Peyer's patch (tissue), 4 donors: ENCODE results near the gene C17orf67. TPM values are rescaled to one million over a fixed set of nuclear protein-coding genes. Genes with fewer than 3 reads are reported as not detected.

ENCODE experiments used
- DNase-seq, 3 donors: peaks; one replicate each; pipeline ENCODE4 v3.0.0-alpha.2; 2017 to 2019
- H3K27ac ChIP-seq, 4 donors: fragments of 200-600 bp; sonication (generic); one replicate each; pipeline ENCODE4 v1.5.1; 2016 to 2019
- H3K27me3 ChIP-seq, 2 donors: fragments of 200-600 bp; sonication (generic); one replicate each; pipeline ENCODE4 v1.5.1; 2019
- H3K36me3 ChIP-seq, 3 donors: fragments of 200-600 bp; sonication (generic); one replicate each; pipeline ENCODE4 v1.5.1; 2016 to 2019
- H3K4me1 ChIP-seq, 4 donors: fragments of 200-600 bp; sonication (generic); one replicate each; pipeline ENCODE4 v1.5.1; 2016 to 2019
- H3K4me3 ChIP-seq, 4 donors: fragments of 200-600 bp; sonication (generic); 1 replicate in 3 of 4; 2 replicates in 1 of 4; pipeline ENCODE4 v1.5.1; 2016 to 2019; ENCODE audit warnings: mild to moderate bottlenecking in 1 of 4
- H3K9me3 ChIP-seq, 4 donors: fragments of 200-600 bp; sonication (generic); one replicate each; pipeline ENCODE4 v1.5.1; 2016 to 2019; ENCODE audit warnings: mild to moderate bottlenecking in 1 of 4
- CTCF ChIP-seq, 6 experiments: fragments of 450-650 bp in 4 of 6; fragments of 200-600 bp in 2 of 6; sonication (generic) in 1 of 6; IDR thresholded peaks; one replicate each; pipeline ENCODE4 v1.5.1; 2017 to 2019; ENCODE audit warnings: antibody characterized with exemption in 6 of 6, mild to moderate bottlenecking in 3 of 6, moderate library complexity in 1 of 6
- POLR2A ChIP-seq, 2 donors: fragments of 450-650 bp; IDR thresholded peaks; one replicate each; pipeline ENCODE4 v1.5.1; 2017; ENCODE audit warnings: antibody characterized with exemption in 2 of 2, mild to moderate bottlenecking in 2 of 2, moderate library complexity in 2 of 2
- total RNA-seq, 4 donors: library from RNA; depleted of rRNA; stranded (reverse); fragments of >200 nt; gene quantifications; one replicate each; pipeline ENCODE4 v1.1.0, GENCODE V29; 2016

The C17orf67 gene
- total RNA-seq, 4 donors from 2014 or later, result 1.7 to 10.7 TPM; not detected in 2

DNA sequence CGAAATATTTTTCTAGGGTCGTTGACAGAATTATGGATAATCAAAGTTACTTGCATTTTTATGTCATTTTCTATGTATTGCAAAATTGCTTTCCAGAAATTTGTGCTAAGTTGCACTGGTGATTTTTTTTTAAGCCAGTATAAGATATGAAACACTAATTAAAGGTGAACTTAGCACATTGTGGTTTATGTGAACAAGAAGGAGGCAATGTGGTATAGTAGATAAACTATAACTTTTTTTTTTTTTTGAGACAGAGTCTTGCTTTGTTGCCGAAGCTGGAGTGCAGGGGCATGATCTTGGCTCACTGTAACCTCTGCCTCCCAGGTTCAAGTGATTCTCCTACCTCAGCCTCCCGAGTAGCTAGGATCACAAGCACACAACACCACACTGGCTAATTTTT is 13.4 kb upstream of the C17orf67 start:
- H3K36me3 ChIP-seq, result peaks cover 0 to 19% (median 0%) of the 10 kb centered on the region in 3 donors
- TF ChIP-seq CTCF (IDR thresholded peaks at IDR 0.05) (no peak), POLR2A (IDR thresholded peaks at IDR 0.05) (no peak)
- no peaks in the 10 kb centered on the region for H3K9me3 ChIP-seq
- H3K27me3 ChIP-seq, result no peaks in the 10 kb centered on the region
- no peak overlapping the region for H3K4me3 ChIP-seq
- no peak overlapping the region for H3K27ac ChIP-seq
- DNase-seq, result no peak
- no peaks in the 10 kb centered on the region for H3K4me1 ChIP-seq

DNA sequence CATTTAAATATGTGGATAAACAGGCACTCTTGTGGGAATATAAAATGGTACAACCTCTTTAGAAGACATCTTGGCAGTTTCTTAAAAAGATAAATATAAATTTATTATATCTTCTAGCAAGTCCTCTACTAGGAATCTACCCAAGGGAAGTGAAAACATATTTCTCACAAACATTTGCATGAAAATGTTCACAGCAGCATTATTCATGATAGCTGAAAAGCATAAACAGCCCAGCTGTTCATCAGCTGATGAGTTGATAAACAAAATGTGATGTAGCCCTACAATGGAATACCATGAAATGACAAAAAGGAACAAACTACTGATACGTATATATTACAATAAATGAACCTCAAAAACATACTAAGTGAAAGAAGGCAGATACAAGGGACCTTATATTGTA is 12.2 kb upstream of the C17orf67 start:
- no peak for DNase-seq
- H3K27me3 ChIP-seq, result no peaks in the 10 kb centered on the region
- H3K4me1 ChIP-seq, result no peaks in the 10 kb centered on the region
- H3K36me3 ChIP-seq, result peaks cover 0 to 17% (median 0%) of the 10 kb centered on the region in 3 donors
- H3K9me3 ChIP-seq, result no peaks in the 10 kb centered on the region
- TF ChIP-seq POLR2A (IDR thresholded peaks at IDR 0.05) (no peak), CTCF (IDR thresholded peaks at IDR 0.05) (no peak)
- H3K27ac ChIP-seq, result no peak overlapping the region
- H3K4me3 ChIP-seq, result no peak overlapping the region

DNA sequence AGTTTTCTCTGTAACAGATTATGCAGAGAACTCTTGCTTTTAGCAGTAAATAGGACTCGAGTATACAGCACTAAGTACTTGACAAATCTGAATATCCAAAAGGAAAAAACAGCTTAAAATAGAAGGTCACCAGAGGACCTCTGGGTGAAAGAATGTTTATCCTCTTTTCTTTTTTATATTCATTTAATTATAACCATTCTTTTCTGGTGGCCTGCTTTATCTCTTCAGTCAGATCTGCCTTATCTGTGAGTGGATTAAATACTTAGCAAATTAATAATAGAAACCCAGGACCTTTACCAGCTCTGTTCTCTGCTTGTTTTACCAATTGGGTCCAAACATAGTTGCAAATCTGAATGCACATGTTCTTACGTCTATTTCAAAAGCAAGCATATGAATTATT is 8.9 kb upstream of the C17orf67 start:
- Histone ChIP-seq H3K4me3 (no peak overlapping the region), H3K27me3 (no peaks in the 10 kb centered on the region), H3K27ac (no peak overlapping the region), H3K9me3 (no peaks in the 10 kb centered on the region), H3K4me1 (no peaks in the 10 kb centered on the region), H3K36me3 (no peaks in the 10 kb centered on the region)
- TF ChIP-seq POLR2A (IDR thresholded peaks at IDR 0.05) (no peak), CTCF (IDR thresholded peaks at IDR 0.05) (no peak)
- no peak for DNase-seq

DNA sequence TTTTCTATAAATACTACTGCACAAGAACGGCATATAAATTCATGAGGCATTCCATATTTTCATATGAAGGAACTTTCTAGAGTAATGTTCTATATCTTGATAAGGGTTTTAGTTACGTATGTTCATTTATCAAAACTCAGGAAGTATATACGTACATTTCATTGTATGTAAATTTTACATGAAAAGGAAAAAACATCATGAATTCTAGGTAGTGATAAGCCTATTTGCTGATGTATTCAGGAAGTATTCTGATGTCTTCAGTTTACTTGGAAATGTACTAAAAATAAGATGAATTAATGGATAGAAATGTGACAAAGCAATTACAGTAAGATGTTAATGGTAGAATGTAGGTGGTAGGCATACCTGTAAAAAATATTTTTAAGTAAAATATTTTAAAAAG is 5.0 kb upstream of the C17orf67 start:
- Histone ChIP-seq H3K36me3 (no peaks in the 10 kb centered on the region), H3K9me3 (no peaks in the 10 kb centered on the region), H3K27me3 (no peaks in the 10 kb centered on the region), H3K27ac (no peak overlapping the region), H3K4me3 (no peak overlapping the region), H3K4me1 (peaks cover 0 to 14% (median 0%) of the 10 kb centered on the region in 4 donors)
- no peak for DNase-seq
- no peak for TF ChIP-seq CTCF (IDR thresholded peaks at IDR 0.05)
- no peak for TF ChIP-seq POLR2A (IDR thresholded peaks at IDR 0.05)

GRCh38 chr17:56835264-56835585 is 1.5 kb upstream of the C17orf67 start:
- no peaks in the 10 kb centered on the region for H3K36me3 ChIP-seq
- H3K4me3 ChIP-seq, result peak overlapping the region; percentile 66 to 78 (median 69)
- no peak for TF ChIP-seq CTCF (IDR thresholded peaks at IDR 0.05)
- TF ChIP-seq POLR2A (IDR thresholded peaks at IDR 0.05), result no peak
- no peaks in the 10 kb centered on the region for H3K27me3 ChIP-seq
- peaks cover 0 to 26% (median 2%) of the 10 kb centered on the region in 4 donors for H3K4me1 ChIP-seq
- no peaks in the 10 kb centered on the region for H3K9me3 ChIP-seq
- peak overlapping the region; percentile 73 to 98 (median 87) for H3K27ac ChIP-seq
- DNase-seq, result no peak
